Right lung (tissue), 5 donors: Measurements from ENCODE around the gene BAZ1B. TPM values are rescaled to one million over a fixed set of nuclear protein-coding genes. Genes with fewer than 3 reads are reported as not detected.
"Not testable (repeated sequence)": the region's sequence is repeated elsewhere in the genome, so short reads cannot be mapped to it uniquely, and the experiment has no call there.

Source experiments
- DNase-seq, 2 donors: peaks; one replicate each; pipeline ENCODE4 v3.0.0-alpha.2; 2013
- polyA plus RNA-seq, 5 donors: library from polyadenylated mRNA; unstranded; fragments of 120-200 nt; gene quantifications; one replicate each; pipeline versions ENCODE4 v1.2.1 to v1.2.3, GENCODE V29; 2013; ENCODE audit warnings: inconsistent platforms in 1 of 5, low replicate concordance in 1 of 5; ENCODE audit not compliant: insufficient read length in 5 of 5, insufficient read depth in 1 of 5

The BAZ1B gene
- polyA plus RNA-seq, 5 donors: 59.0 to 76.0 (median 71.8) TPM

GRCh38 chr7:73447121-73447733, 74.9 kb downstream of the BAZ1B start:
- DNase-seq: no peak

GRCh38 chr7:73446682-73447081, 75.4 kb downstream of the BAZ1B start:
- DNase-seq: no peak

GRCh38 chr7:73443548-73444255, 78.4 kb downstream of the BAZ1B start:
- no peak for DNase-seq

GRCh38 chr7:73442903-73443500, 79.1 kb downstream of the BAZ1B start:
- DNase-seq: no peak

GRCh38 chr7:73442222-73442902, 79.7 kb downstream of the BAZ1B start:
- DNase-seq: peak; percentile 67 to 73

GRCh38 chr7:73439410-73439704, 82.7 kb downstream of the BAZ1B start:
- DNase-seq: no peak

- no peak for DNase-seq
These were observed 83.3 kb downstream of the BAZ1B start for GRCh38 chr7:73438547-73439409.

- DNase-seq: no peak
These were observed 84.3 kb downstream of the BAZ1B start for GRCh38 chr7:73437621-73438416.

- no peak for DNase-seq
These were observed 85.0 kb downstream of the BAZ1B start for GRCh38 chr7:73437091-73437490.

- DNase-seq: no peak
These were observed 85.8 kb downstream of the BAZ1B start for GRCh38 chr7:73436031-73436929.

- no peak for DNase-seq
These were observed 86.6 kb downstream of the BAZ1B start for GRCh38 chr7:73435471-73436009.

GRCh38 chr7:73434701-73435069, 87.4 kb downstream of the BAZ1B start:
- no peak for DNase-seq

GRCh38 chr7:73433924-73434700, 88.0 kb downstream of the BAZ1B start:
- no peak for DNase-seq

- no peak for DNase-seq
These were observed 89.4 kb downstream of the BAZ1B start for GRCh38 chr7:73432676-73433075.

- no peak for DNase-seq
These were observed 90.9 kb downstream of the BAZ1B start for GRCh38 chr7:73431041-73431835.

- not testable (repeated sequence) for DNase-seq
These were observed 91.6 kb downstream of the BAZ1B start for GRCh38 chr7:73430540-73430939.

- no peak for DNase-seq
These were observed 92.2 kb downstream of the BAZ1B start for GRCh38 chr7:73429622-73430505.
